Mesendoderm (in vitro differentiated cells): ENCODE data around the gene C9orf85.

ENCODE experiments used
- DNase-seq: peaks from one replicate; pipeline ENCODE4 v3.0.0; 2013
- H2AK5ac ChIP-seq: 2 replicates; pipeline ENCODE4 v1.6.1; 2013; ENCODE audit warnings: low read length, inconsistent platforms
- H2BK120ac ChIP-seq: 2 replicates; pipeline ENCODE4 v1.6.1; 2013; ENCODE audit warnings: low read depth, mild to moderate bottlenecking, low read length, moderate library complexity, mixed read lengths
- H2BK15ac ChIP-seq: replicated peaks from 2 replicates; pipeline ENCODE4 v1.6.1; 2013; ENCODE audit warnings: low read depth, mild to moderate bottlenecking, moderate library complexity
- H2BK5ac ChIP-seq: 2 replicates; pipeline ENCODE4 v1.6.1; 2013; ENCODE audit warnings: low read length, inconsistent platforms
- H3K18ac ChIP-seq: 2 replicates; pipeline ENCODE4 v1.6.1; 2013; ENCODE audit warnings: mild to moderate bottlenecking, low read length, mixed read lengths
- H3K23ac ChIP-seq: one replicate; pipeline ENCODE4 v1.6.1; 2013; ENCODE audit warnings: low read length
- H3K27ac ChIP-seq: 2 replicates; pipeline ENCODE4 v1.5.1; 2013; ENCODE audit warnings: low read depth, mild to moderate bottlenecking, inconsistent platforms, low read length, moderate library complexity
- H3K27me3 ChIP-seq: 2 replicates; pipeline ENCODE4 v1.6.1; 2013; ENCODE audit warnings: low read length, control low read depth, mild to moderate bottlenecking, inconsistent platforms; ENCODE audit not compliant: insufficient read depth, poor library complexity
- H3K36me3 ChIP-seq: 2 replicates; pipeline ENCODE4 v1.6.1; 2013; ENCODE audit warnings: low read length, inconsistent platforms; ENCODE audit not compliant: control insufficient read depth, insufficient read depth
- H3K4ac ChIP-seq: one replicate; pipeline ENCODE4 v1.6.1; 2013; ENCODE audit warnings: low read depth, mild to moderate bottlenecking, low read length, moderate library complexity
- H3K4me1 ChIP-seq: 2 replicates; pipeline ENCODE4 v1.6.1; 2013; ENCODE audit warnings: low read depth, low read length, inconsistent platforms; ENCODE audit not compliant: control insufficient read depth
- H3K4me2 ChIP-seq: 2 replicates; pipeline ENCODE4 v1.6.1; 2013; ENCODE audit warnings: low read length
- H3K4me3 ChIP-seq: 2 replicates; pipeline ENCODE4 v1.5.1; 2013; ENCODE audit warnings: mild to moderate bottlenecking, low read length
- H3K56ac ChIP-seq: one replicate; pipeline ENCODE4 v1.6.1; 2013; ENCODE audit warnings: low read length
- H3K79me1 ChIP-seq: 2 replicates; pipeline ENCODE4 v1.6.1; 2013; ENCODE audit warnings: low read length, inconsistent platforms
- H3K79me2 ChIP-seq: 2 replicates; pipeline ENCODE4 v1.6.1; 2013; ENCODE audit warnings: mild to moderate bottlenecking, low read length; ENCODE audit not compliant: control insufficient read depth, insufficient read depth
- H3K9ac ChIP-seq: 2 replicates; pipeline ENCODE4 v1.6.1; 2013; ENCODE audit warnings: low read length, inconsistent platforms
- H4K5ac ChIP-seq: one replicate; pipeline ENCODE4 v1.6.1; 2013; ENCODE audit warnings: low read length
- H4K8ac ChIP-seq: one replicate; pipeline ENCODE4 v1.6.1; 2013; ENCODE audit warnings: low read depth, mild to moderate bottlenecking, control low read depth, low read length, moderate library complexity
- WGBS: extraction: QIAGEN DNeasy Blood & Tissue Kit; methylation state at CpG from one replicate; pipeline ENCODE4 v1.1.7; 2013; ENCODE audit warnings: low lambda C conversion rate, missing lambda C conversion rate; ENCODE audit not compliant: insufficient coverage; ENCODE audit errors: extremely low coverage; 5-methylcytosine and 5-hydroxymethylcytosine counted together

Gene C9orf85

GRCh38 chr9:71909887-71910649 lies 1.4 kb upstream of the C9orf85 start:
- Histone ChIP-seq H3K4me3 (peak overlapping the region; percentile 74), H3K4me2 (peak overlapping the region; percentile 23), H3K4me1 (no peaks in the 10 kb centered on the region), H3K23ac (no peak overlapping the region), H2BK5ac (peak overlapping the region; percentile 87), H3K36me3 (no peaks in the 10 kb centered on the region), H3K18ac (peak overlapping the region; percentile 81), H3K9ac (peak overlapping the region; percentile 84), H3K79me2 (peaks cover 80% of the 10 kb centered on the region), H4K5ac (no peak overlapping the region), H2BK120ac (no peak overlapping the region), H4K8ac (no peak overlapping the region), H2AK5ac (no peak overlapping the region), H3K79me1 (peaks cover 3% of the 10 kb centered on the region), H3K4ac (peak overlapping the region; percentile 39), H3K27me3 (no peaks in the 10 kb centered on the region), H3K56ac (peak overlapping the region; percentile 93), H2BK15ac (no peak overlapping the region), H3K27ac (peak overlapping the region; percentile 93)
- peak; percentile 77 for DNase-seq
- no CpG with 5 or more reads among the region's 47 CpGs for WGBS

GRCh38 chr9:71910650-71911060 lies 784 bp upstream of the C9orf85 start:
- Histone ChIP-seq H4K8ac (no peak overlapping the region), H3K4me3 (peak overlapping the region; percentile 74), H3K4ac (peak overlapping the region; percentile 66), H2AK5ac (no peak overlapping the region), H3K79me2 (peaks cover 78% of the 10 kb centered on the region), H3K79me1 (peaks cover 3% of the 10 kb centered on the region), H3K18ac (peak overlapping the region; percentile 81), H2BK5ac (peak overlapping the region; percentile 64), H3K27ac (peak overlapping the region; percentile 93), H4K5ac (no peak overlapping the region), H3K56ac (peak overlapping the region; percentile 93), H3K36me3 (no peaks in the 10 kb centered on the region), H2BK15ac (no peak overlapping the region), H3K23ac (no peak overlapping the region), H2BK120ac (no peak overlapping the region), H3K4me1 (no peaks in the 10 kb centered on the region), H3K9ac (peak overlapping the region; percentile 84), H3K27me3 (no peaks in the 10 kb centered on the region), H3K4me2 (no peak overlapping the region)
- no CpG with 5 or more reads among the region's 56 CpGs for WGBS
- DNase-seq, result no peak

GRCh38 chr9:71911908-71912335 lies 483 bp downstream of the C9orf85 start:
- H3K79me2 ChIP-seq, result peaks cover 71% of the 10 kb centered on the region
- H3K56ac ChIP-seq, result peak overlapping the region; percentile 90
- H2BK5ac ChIP-seq, result peak overlapping the region; percentile 29
- H2BK15ac ChIP-seq, result no peak overlapping the region
- peak overlapping the region; percentile 97 for H3K4me2 ChIP-seq
- no CpG with 5 or more reads among the region's 9 CpGs for WGBS
- no peak overlapping the region for H3K23ac ChIP-seq
- no peak for DNase-seq
- H3K4me1 ChIP-seq, result no peaks in the 10 kb centered on the region
- H3K4me3 ChIP-seq, result peak overlapping the region; percentile 89
- peak overlapping the region; percentile 79 for H3K9ac ChIP-seq
- no peaks in the 10 kb centered on the region for H3K36me3 ChIP-seq
- peak overlapping the region; percentile 56 for H3K27ac ChIP-seq
- H3K18ac ChIP-seq, result peak overlapping the region; percentile 46
- no peaks in the 10 kb centered on the region for H3K27me3 ChIP-seq
- H2AK5ac ChIP-seq, result peak overlapping the region; percentile 23
- peak overlapping the region; percentile 24 for H3K4ac ChIP-seq
- H3K79me1 ChIP-seq, result peaks cover 3% of the 10 kb centered on the region
- no peak overlapping the region for H4K8ac ChIP-seq
- no peak overlapping the region for H2BK120ac ChIP-seq
- no peak overlapping the region for H4K5ac ChIP-seq

- no peak overlapping the region for H2BK15ac ChIP-seq
- peaks cover 56% of the 10 kb centered on the region for H3K79me2 ChIP-seq
- no peak overlapping the region for H3K27ac ChIP-seq
- no peak overlapping the region for H2BK120ac ChIP-seq
- no peak for DNase-seq
- no peak overlapping the region for H3K18ac ChIP-seq
- no peak overlapping the region for H3K9ac ChIP-seq
- H4K8ac ChIP-seq, result no peak overlapping the region
- no peaks in the 10 kb centered on the region for H3K36me3 ChIP-seq
- H3K79me1 ChIP-seq, result peaks cover 7% of the 10 kb centered on the region
- no peaks in the 10 kb centered on the region for H3K27me3 ChIP-seq
- H2BK5ac ChIP-seq, result no peak overlapping the region
- no peaks in the 10 kb centered on the region for H3K4me1 ChIP-seq
- H4K5ac ChIP-seq, result no peak overlapping the region
- H3K4me2 ChIP-seq, result no peak overlapping the region
- H3K4ac ChIP-seq, result no peak overlapping the region
- H3K23ac ChIP-seq, result no peak overlapping the region
- no peak overlapping the region for H3K4me3 ChIP-seq
- no peak overlapping the region for H2AK5ac ChIP-seq
- no peak overlapping the region for H3K56ac ChIP-seq
Observed at GRCh38 chr9:71915495-71915894, 4.1 kb downstream of the C9orf85 start.

DNA sequence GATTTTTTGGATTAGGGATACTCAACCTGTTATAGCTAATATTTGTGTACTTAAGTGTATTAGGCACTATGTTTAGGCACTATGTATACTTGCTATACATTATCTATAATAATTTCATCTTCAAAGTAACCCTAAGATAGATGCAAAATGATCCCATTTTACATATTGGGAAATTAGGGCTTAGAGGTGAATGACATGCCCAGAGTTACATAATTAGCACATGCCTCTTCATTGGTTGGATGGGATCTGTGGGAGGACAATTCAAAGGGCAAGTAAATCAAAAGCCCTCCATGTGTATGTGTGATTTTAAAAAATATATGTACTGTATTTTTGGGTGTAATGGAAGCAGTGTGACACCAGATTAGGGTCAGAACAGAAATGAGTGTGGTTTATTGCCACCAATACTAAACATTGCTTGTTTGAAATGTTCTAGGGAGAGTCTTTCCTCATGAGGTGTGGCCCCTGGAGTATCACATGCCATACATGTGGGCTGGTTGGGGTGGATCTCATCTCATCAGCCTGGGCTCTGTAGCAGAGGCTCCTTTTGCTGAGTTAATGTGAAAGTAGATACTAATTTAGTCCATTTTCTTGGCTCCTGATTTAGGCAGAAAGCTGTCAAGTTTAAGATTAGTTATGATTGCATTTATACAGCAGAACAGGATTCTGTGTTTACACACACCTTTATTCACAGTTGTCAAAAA lies 5.5 kb downstream of the C9orf85 start:
- no peak overlapping the region for H3K9ac ChIP-seq
- no peak overlapping the region for H3K4me2 ChIP-seq
- H2AK5ac ChIP-seq, result no peak overlapping the region
- H3K79me1 ChIP-seq, result peaks cover 7% of the 10 kb centered on the region
- no peak overlapping the region for H2BK120ac ChIP-seq
- no peak overlapping the region for H3K27ac ChIP-seq
- no peak overlapping the region for H3K56ac ChIP-seq
- no peak overlapping the region for H3K4me3 ChIP-seq
- no peak overlapping the region for H4K5ac ChIP-seq
- no peak overlapping the region for H3K18ac ChIP-seq
- no peak for DNase-seq
- no peaks in the 10 kb centered on the region for H3K36me3 ChIP-seq
- no peak overlapping the region for H2BK5ac ChIP-seq
- H3K27me3 ChIP-seq, result no peaks in the 10 kb centered on the region
- H3K23ac ChIP-seq, result no peak overlapping the region
- no peak overlapping the region for H4K8ac ChIP-seq
- H3K4ac ChIP-seq, result no peak overlapping the region
- H3K4me1 ChIP-seq, result peaks cover 2% of the 10 kb centered on the region
- peaks cover 49% of the 10 kb centered on the region for H3K79me2 ChIP-seq
- no peak overlapping the region for H2BK15ac ChIP-seq
